HG03378 (cell line): Measurements from ENCODE around the gene MYH14.

Experiments
- ATAC-seq: cut with Tn5 transposase; IDR thresholded peaks from one replicate; pipeline ENCODE4 v1.9.1; 2021; ENCODE audit warnings: mild to moderate bottlenecking, moderate library complexity; ENCODE audit not compliant: unreplicated experiment

The MYH14 gene

DNA sequence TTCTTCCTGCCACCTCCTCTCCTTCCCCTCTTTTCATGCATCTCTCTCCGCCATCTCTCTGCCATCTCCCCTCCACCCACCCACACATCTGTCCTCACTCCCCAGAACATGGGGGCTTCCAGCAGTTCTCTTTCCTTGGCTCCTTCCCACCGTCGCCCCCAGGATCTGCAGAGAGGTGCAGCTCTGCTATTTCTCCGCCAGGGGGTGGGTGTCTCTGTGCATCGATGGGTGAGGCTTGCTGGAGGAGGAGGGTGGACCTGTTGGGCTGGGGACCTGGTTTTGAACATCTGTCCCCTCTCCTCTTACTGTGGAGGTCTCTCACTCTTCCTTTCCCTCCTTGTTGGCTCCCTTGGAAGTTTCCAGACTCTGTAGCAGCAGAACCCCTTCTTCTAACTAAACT is 51.7 kb downstream of the MYH14 start:
- no peak for ATAC-seq

DNA sequence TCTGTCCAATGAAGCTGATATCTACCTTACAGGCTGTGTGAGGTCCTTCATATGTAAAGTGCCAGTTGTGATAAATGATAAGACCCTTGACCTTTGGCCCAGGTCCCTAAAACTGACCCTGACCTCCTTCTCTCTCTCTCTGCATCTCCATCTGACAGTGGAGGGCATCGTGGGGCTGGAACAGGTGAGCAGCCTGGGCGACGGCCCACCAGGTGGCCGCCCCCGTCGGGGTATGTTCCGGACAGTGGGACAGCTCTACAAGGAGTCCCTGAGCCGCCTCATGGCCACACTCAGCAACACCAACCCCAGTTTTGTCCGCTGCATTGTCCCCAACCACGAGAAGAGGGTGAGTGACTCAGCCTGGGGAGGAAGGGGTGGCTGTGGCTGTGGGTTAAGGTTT is 53.7 kb downstream of the MYH14 start:
- no peak for ATAC-seq

DNA sequence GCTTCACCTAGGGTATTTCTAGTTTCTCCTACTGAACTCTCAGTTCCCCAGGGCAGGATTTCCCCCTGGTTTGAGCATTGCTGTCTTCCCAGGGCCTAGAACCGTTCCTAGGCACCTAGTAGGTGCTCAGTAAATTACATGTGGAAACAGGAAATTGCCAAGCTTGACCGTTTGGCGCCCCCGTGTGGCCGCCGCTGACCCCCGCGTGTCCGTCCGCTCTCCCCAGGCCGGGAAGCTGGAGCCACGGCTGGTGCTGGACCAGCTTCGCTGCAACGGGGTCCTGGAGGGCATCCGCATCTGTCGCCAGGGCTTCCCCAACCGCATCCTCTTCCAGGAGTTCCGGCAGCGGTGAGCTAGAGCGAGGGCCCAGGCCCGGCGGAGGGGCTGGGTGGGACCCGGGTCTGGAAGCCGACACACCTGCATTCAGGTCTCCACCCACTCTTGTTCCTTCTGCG is 55.5 kb downstream of the MYH14 start:
- ATAC-seq, result no peak

DNA sequence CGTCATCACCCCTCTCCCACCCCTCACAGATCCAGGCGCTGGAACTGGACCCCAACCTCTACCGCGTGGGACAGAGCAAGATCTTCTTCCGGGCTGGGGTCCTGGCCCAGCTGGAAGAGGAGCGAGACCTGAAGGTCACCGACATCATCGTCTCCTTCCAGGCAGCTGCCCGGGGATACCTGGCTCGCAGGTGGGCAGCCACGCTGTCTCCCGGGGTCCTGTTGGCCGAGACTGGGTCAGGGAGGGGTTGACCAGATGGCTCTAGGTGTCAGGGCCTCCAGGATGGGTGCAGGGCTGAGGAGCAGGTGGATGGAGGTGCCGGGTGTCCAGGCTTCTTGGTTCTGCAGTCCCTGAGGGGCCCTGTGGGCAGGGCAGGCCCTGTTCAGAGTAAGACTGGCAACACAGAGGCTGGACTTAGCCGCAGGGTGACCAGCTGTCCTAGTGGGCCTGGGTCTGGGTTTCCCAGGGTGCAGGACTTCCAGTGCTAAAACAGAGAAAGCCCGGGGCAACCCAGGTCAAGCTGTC is 58.1 kb downstream of the MYH14 start:
- ATAC-seq, result no peak

DNA sequence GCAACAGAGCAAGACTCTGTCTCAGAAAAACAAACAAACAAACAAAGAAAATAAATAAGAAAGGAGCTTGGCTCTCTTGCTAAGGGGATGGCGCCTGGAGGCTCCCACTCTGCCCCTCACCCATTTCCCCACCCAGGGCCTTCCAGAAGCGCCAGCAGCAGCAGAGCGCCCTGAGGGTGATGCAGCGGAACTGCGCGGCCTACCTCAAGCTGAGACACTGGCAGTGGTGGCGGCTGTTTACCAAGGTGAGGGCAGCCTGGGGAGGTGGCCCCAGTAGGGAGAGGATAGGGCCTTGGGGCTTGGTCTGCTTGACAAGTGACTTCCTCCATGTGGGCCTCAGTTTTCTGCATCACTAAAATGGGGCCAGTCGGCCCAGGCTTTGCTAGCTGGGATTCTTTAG is 59.8 kb downstream of the MYH14 start:
- ATAC-seq, result no peak

DNA sequence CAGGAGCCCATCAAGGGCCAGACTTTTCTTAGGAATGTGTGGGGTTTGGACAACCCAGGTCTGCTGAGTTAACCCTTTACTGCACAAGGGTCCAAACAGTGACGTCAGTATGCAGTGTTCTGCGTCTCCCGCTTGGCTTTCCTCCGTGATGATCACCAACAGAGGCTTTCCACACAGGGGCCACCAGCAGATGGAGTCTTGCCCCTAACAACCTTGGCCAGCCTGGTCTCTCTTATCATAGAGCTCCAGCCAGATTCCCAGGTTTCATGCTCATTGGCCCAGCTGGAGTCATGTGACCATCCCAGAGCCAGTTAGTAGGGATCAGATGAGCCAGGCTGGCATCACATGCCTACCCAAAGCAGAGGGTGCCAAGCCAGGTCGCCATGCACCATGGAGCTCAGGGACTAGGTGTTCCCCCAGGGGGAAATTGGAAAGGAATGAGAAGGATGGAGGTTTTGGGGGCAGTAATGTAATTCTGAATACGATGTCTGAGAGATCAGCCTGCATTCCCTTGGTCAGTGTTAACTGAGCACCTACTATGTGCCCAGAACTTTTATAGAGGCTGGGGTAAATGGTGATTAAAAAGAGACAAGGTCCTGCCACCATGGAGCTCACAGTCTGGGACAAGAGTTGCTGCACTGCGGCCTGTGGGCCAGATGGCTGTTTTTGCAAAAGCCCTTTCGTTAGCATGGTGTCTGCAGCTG is 61.2 kb downstream of the MYH14 start:
- ATAC-seq, result no peak

DNA sequence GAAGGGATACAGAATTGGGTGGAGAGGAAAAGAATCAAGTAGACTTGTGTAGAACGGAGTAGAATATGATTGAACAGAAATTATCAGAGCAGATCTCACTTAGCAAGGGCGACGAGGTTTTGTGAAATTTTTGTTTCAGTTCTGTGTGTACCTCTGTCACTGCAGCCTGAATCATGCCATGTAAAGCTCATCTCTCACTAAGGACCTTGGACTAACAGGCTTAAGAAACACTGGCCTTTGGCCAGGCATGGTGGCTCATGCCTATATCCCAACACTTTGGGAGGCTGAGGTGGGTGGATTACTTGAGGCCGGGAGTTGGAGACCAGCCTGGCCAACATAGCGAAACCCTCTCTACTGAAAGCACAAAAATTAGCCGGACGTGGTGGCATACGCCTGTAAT is 62.6 kb downstream of the MYH14 start:
- ATAC-seq, result no peak

DNA sequence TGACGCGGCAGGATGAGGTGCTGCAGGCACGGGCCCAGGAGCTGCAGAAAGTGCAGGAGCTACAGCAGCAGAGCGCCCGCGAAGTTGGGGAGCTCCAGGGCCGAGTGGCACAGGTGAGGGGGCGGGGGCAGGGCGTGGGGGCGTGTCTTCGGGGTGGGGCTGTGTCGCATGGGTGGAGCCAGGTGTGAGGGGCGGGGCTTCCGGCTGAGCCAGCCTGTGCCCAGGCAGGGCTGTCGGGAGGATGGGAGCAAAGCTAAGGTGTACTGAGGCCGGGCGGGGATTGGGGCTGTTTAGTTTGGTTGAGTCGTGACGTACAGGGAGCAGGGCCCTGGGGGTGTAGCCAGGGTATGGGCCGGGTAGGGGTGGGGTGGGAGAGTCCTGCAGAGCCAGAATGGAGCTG is 63.5 kb downstream of the MYH14 start:
- ATAC-seq, result no peak

DNA sequence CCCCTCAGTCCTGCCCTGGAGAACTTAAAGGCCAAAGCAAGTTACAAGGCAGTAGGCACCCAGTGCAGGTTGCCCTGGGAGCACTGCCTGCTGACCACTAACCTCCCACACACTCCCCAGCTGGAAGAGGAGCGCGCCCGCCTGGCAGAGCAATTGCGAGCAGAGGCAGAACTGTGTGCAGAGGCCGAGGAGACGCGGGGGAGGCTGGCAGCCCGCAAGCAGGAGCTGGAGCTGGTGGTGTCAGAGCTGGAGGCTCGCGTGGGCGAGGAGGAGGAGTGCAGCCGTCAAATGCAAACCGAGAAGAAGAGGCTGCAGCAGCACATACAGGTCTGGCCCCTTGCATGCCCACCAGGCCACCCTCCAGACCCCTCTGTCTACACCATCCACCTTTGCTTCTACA is 64.6 kb downstream of the MYH14 start:
- ATAC-seq, result no peak

DNA sequence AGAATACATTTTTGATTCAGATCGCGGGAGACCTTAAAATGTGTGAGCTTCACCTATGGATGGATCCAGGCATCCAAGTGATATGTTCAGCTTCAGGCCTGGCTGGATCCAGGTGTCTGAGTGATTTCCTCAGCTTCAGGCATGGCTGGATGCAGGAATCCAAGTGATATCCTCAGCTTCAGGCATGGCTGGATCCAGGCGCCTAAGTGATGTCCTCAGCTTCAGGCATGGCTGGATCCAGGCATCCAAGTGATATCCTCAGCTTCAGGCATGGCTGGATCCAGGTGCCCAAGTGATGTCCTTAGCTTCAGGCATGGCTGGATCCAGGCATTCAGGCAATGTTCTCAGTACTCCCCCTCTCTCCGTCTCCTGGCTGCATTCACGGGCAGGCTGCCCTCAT is 65.1 kb downstream of the MYH14 start:
- no peak for ATAC-seq

DNA sequence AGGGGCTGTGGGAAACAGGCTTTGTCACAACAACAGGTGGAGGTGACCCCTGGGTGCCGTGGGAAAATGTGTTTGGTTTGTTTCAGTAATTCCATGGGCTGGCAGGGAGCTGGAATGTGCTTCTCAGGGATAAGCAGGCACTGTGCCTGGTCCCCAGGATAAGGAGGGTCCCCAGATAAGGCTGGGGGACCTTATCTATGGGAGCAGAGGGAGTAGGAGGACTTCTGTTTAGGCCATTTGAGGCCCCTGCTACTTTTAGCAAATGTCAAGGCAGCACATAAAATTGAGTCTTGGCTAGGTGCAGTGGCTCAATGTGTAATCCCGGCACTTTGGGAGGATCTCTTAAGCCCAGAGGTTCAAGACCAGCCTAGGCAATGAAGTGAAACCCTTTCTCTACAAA is 66.2 kb downstream of the MYH14 start:
- no peak for ATAC-seq

DNA sequence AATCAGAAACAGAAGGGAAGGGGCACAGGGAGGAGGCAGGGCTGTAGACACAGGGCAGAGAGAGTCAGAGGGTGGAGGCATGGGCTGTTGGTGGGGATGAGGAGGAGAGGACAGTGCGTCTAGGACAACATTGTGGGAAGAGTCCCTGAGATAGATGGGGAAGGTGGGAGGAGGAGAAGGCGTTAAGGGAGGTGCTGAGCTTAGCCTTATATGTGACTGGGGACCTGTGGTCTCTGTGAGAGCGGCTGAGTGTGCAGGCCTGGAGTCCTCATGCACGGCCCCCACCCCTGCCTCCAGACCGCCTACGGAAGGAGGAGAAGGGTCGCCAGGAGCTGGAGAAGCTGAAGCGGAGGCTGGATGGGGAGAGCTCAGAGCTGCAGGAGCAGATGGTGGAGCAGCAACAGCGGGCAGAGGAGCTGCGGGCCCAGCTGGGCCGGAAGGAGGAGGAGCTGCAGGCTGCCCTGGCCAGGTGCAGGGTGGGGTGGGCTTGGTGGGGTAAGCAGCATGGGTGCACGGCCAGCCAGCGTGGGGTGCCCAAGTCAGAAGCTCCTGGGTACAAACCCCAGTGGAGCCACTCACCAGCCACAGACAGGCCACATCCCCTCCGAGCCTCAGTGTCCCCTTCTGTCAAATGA is 69.0 kb downstream of the MYH14 start:
- no peak for ATAC-seq

DNA sequence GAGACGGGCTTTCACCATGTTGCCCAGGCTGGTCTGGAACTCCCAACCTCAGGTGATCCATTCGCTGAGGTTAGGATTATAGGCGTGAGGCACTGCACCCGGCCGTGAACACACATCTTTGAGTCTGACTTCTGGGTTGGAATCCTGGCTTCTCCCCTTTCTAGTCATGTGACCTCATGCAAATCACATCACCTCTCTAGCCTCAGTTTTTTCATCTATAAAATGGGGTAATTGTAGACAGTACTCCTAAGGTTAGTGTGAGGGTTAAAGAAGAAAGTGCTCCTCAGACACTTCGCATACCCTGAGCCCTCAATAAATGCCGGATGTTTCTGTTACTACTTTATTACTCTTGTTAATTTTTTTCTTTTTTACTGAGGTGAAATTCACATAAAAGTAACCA is 70.4 kb downstream of the MYH14 start:
- ATAC-seq, result no peak

DNA sequence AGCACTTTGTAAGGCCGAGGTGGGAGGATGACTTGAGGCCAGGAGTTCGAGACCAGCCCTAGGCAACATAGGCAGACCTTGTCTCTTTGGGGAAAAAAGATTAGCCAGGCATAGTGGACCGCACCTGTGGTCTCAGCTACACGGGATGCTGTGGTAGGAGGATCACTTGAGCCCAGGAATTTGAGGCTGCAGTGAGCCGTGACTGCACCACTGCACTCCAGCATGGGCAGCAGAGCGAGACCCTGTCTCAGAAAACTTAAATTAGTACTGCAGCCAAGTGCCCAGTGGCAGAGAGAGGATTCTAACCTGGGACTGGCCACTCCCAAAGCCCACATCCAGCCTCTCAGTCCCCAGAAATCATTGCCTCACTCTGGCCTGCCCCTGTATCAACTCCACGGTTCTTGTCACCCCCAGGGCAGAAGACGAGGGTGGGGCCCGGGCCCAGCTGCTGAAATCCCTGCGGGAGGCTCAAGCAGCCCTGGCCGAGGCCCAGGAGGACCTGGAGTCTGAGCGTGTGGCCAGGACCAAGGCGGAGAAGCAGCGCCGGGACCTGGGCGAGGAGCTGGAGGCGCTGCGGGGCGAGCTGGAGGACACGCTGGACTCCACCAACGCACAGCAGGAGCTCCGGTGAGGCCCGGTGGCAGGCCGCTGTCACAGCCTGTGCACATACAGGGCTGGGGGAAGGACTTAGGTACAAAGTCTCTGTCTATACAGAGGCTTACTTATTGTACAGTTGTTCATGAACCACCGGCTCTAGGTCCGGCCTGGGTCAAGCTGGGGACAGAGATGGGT is 72.4 kb downstream of the MYH14 start:
- ATAC-seq, result no peak

DNA sequence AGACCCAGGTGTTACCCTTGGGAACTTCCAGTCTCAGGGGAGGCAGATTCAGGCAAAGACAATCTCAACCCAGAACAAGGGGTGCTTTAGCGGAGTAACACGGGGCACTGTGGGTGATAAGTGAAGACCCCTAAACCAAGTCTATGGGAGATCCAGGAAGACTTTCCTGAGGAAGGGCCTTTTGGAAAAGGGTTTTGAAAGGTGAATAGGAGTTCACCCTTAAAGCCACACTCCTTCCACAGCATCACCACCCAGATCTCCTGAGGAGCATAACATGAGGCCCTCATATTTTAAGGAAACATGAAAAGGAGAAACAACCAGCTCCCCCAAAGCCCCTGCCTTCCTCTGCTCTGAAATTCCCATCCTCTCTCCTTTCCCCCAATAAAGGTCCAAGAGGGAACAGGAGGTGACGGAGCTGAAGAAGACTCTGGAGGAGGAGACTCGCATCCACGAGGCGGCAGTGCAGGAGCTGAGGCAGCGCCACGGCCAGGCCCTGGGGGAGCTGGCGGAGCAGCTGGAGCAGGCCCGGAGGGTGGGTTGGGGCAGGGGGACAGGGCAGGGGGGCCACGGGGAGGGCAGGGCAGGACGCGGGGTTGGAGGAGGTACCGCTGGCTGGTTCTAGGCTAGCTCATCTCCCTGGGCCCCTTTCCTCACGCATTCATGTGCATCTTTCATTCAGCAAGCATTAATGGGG is 73.1 kb downstream of the MYH14 start:
- ATAC-seq, result no peak

DNA sequence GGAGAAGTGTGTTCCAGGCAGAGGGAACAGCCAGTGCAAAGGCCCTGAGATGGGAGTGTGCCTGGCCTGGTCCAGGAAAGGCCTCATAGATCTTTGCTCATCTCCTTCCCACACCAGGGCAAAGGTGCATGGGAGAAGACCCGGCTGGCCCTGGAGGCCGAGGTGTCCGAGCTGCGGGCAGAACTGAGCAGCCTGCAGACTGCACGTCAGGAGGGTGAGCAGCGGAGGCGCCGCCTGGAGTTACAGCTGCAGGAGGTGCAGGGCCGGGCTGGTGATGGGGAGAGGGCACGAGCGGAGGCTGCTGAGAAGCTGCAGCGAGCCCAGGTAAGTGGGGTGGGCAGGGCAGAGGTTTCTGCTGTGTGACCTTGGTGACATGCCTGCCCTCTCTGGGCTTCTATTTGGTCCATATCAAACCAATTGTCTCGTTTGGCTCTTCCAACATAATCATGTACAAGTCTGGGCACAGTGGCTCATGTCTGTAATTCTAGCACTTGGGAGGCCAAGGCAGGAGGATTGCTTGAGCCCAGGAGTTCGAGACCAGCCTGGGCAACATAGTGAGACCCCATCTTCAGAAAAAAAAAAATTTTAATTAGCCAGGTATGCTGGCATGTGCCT is 74.7 kb downstream of the MYH14 start:
- no peak for ATAC-seq

DNA sequence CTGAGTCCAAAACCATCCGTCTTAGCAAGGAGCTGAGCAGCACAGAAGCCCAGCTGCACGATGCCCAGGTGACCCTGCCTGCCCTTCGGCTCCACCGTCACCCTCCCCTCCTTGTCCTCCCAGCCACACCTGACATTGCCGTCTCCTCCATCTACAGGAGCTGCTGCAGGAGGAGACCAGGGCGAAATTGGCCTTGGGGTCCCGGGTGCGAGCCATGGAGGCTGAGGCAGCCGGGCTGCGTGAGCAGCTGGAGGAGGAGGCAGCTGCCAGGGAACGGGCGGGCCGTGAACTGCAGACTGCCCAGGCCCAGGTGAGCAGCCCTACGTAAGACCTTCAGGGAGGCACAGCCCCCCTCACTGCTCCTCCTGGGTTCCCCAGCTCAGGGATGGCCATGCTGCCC is 76.7 kb downstream of the MYH14 start:
- ATAC-seq, result no peak

DNA sequence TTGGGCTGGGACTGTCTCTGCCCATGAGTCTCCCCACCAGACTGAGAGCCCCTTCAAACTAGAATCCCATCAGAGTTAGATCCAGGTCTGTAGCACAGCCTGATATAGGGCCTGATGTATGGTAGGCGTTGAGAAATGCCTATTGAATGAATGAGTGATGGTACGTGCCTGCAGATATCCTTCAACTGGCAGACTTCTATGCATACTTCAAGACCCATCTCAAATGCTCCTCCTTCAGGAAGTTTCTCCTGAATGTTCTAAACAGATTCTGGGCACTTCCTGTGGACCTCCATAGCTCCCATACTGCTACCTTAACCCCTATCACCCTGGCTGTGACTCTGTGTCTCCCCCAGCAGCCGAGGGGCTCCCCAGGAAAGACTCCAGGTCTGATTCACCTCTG is 77.6 kb downstream of the MYH14 start:
- no peak for ATAC-seq

DNA sequence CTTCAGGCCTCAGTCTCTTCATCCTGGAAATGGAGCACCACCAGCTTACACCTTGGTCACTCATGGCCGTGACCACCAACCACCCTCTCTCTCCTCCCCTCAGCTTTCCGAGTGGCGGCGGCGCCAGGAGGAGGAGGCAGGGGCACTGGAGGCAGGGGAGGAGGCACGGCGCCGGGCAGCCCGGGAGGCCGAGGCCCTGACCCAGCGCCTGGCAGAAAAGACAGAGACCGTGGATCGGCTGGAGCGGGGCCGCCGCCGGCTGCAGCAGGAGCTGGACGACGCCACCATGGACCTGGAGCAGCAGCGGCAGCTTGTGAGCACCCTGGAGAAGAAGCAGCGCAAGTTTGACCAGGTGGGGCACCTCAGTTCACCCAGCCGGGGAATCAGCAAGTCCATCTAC is 78.1 kb downstream of the MYH14 start:
- no peak for ATAC-seq

DNA sequence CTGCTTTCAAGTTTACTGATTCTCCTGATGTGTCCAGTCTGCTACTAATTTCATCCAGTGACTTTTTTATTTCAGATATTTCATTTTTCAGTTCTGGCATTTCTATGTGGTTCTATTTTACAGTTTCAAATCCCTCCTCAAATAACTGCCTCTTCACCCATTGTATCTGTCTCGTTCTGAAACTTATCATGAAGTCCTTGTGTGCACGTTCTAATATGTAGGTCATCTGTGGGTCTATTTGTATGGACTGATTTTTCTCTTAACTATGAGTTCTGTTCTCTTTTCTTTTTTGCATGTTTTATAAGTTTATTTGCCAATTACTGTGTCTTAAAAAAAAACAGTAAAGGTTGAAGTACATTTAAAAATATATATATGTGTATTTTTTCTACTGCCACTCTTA is 82.4 kb downstream of the MYH14 start:
- ATAC-seq, result no peak

DNA sequence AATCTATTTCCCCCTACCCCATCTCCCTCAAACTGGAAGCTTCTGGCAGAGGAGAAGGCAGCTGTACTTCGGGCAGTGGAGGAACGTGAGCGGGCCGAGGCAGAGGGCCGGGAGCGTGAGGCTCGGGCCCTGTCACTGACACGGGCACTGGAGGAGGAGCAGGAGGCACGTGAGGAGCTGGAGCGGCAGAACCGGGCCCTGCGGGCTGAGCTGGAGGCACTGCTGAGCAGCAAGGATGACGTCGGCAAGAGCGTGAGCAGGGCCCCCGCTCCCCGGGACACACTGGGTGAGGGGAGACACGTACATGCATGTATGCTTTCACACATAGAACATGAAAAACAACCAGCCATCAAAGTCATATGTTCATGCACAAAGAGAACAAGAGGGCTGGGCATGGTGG is 83.0 kb downstream of the MYH14 start:
- no peak for ATAC-seq
